Activated CD4-positive, alpha-beta T cell treated with anti-CD3 and anti-CD28 coated beads for 36 hours (primary cell): ENCODE data around the gene HES5. TPM values are rescaled to one million over a fixed set of nuclear protein-coding genes. Genes with fewer than 3 reads are reported as not detected.

Experiments used
- ATAC-seq: fragments of 200-7000 bp; cut with Tn5 transposase; one replicate; pipeline ENCODE4 v1.10.0; 2021; ENCODE audit warnings: mild to moderate bottlenecking, moderate library complexity
- CTCF ChIA-PET: fragments of 350-600 bp; sonication (Branson Sonifier 250); formaldehyde crosslinking; loops from one replicate; lab custom pipeline; 2021; ENCODE audit warnings: antibody characterized with exemption; lab: Charles Lee
- POLR2A ChIA-PET: fragments of 350-600 bp; sonication (Branson Sonifier 250); formaldehyde crosslinking; loops from one replicate; lab custom pipeline; 2021; ENCODE audit warnings: antibody characterized with exemption, inconsistent platforms; lab: Charles Lee
- DNase-seq: peaks from one replicate; pipeline ENCODE4 v3.0.0-alpha.2; 2020
- H3K27ac Mint-ChIP-seq: one replicate; pipeline ENCODE4 v1.8.0; 2021; ENCODE audit warnings: mixed read lengths
- H3K27me3 Mint-ChIP-seq: one replicate; pipeline ENCODE4 v1.8.0; 2021; ENCODE audit warnings: mixed read lengths
- H3K36me3 Mint-ChIP-seq: one replicate; pipeline ENCODE4 v1.8.0; 2021; ENCODE audit warnings: low read depth, mixed read lengths
- H3K4me1 Mint-ChIP-seq: one replicate; pipeline ENCODE4 v1.8.0; 2021; ENCODE audit warnings: mixed read lengths
- H3K4me3 Mint-ChIP-seq: one replicate; pipeline ENCODE4 v1.8.0; 2021; ENCODE audit warnings: mild to moderate bottlenecking, moderate library complexity, mixed read lengths
- H3K9me3 Mint-ChIP-seq: one replicate; pipeline ENCODE4 v1.8.0; 2021; ENCODE audit warnings: low read depth, mixed read lengths
- intact Hi-C, 2 experiments: fragments of 100-400 bp; cut with DNase I in 1 of 2; cut with micrococcal nuclease in 1 of 2; formaldehyde crosslinking; loops; one replicate each; pipeline versions ENCODE4 v1.14.2 to v1.15.1; 2022 to 2024; cut with DNase I, micrococcal nuclease
- total RNA-seq, 2 experiments: library from RNA; stranded (reverse); gene quantifications; one replicate each; pipeline ENCODE4 v1.2.3, GENCODE V29; 2021

The HES5 gene
- total RNA-seq, 2 experiments from 2014 or later, result 0.14 TPM; not detected in 1

DNA sequence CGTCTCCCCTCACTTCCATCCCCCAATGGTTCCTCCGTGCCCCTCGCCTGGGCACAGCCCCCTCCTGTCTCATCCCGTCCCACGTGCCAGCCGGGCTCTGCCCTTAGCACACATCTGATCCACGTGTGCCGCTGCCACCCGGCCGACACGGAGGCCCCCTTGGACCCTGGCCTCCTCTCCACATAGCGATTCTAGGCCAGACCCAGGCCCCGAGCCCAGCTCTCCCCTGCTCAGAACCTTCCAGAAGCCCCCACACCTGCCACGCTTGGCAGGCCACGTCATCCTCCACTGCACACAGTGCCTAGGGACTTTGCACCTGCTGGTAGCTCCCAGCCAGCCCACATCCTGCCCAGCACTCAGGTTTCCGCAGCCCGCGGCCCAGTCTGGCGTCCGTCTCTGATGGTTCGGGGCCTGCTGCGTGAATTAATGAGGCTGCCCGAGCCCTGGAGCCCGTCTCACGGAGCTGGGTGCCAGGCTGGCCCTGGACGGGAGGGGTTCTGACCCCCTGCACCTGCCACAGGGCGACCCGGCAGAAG is 33.9 kb downstream of the HES5 start:
- ChIA-PET CTCF (no interaction called here), POLR2A (no interaction called here)
- intact Hi-C loops, result no loop called here
- Mint-ChIP-seq H3K4me3 (no peak overlapping the region), H3K36me3 (no peaks in the 10 kb centered on the region), H3K27ac (no peak overlapping the region), H3K27me3 (no peaks in the 10 kb centered on the region), H3K9me3 (no peaks in the 10 kb centered on the region), H3K4me1 (peaks cover 25% of the 10 kb centered on the region)
- no peak for DNase-seq
- no peak for ATAC-seq

DNA sequence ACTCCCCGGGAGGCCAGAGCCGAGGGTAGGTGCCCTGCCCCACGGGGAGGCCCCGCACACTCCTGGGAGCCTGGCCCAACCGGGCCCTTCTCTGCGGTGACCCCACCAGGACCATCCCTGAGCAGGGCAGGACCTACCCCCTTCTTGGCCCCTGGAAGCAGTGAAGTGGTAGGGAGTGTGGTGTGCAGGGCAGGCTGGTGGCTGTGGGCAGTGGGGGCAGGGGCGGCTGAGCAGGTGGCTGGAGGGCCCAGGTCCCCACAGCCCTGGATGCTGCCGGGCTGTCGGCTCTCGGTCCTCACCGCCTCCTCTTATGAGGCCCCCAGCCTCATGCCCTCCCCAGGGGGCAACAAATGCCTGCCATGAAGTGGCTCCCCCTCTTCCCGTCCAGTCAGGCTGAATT is 34.5 kb downstream of the HES5 start:
- no peak for ATAC-seq
- no peak for DNase-seq
- Mint-ChIP-seq H3K4me1 (peaks cover 25% of the 10 kb centered on the region), H3K9me3 (no peaks in the 10 kb centered on the region), H3K27ac (no peak overlapping the region), H3K4me3 (no peak overlapping the region), H3K36me3 (no peaks in the 10 kb centered on the region), H3K27me3 (no peaks in the 10 kb centered on the region)
- intact Hi-C loops, result no loop called here
- ChIA-PET CTCF (no interaction called here), POLR2A (no interaction called here)

DNA sequence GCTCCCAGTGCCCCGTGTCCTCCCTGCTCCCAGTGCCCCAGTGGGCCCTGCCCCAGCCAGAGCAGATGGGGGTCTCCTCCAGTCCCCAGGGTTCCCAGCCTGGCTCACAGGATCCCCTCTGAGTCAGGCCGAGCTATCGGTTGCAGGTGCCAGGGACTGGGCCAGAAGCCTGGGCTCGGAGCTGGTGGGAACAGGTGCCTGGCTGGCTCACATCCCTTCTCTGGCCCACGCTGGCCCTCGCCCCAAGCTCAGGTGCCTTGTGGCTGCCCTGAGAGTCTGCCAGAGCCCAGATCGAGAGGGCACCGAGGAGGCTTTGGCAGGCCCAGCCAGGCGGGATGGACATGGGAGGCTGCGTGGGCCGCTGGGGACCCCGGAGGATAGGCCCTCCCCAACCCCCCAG is 35.0 kb downstream of the HES5 start:
- intact Hi-C loops, result no loop called here
- ChIA-PET CTCF (no interaction called here), POLR2A (no interaction called here)
- Mint-ChIP-seq H3K4me1 (peaks cover 20% of the 10 kb centered on the region), H3K9me3 (no peaks in the 10 kb centered on the region), H3K27me3 (no peaks in the 10 kb centered on the region), H3K36me3 (no peaks in the 10 kb centered on the region), H3K27ac (no peak overlapping the region), H3K4me3 (no peak overlapping the region)
- DNase-seq, result no peak
- ATAC-seq, result no peak

DNA sequence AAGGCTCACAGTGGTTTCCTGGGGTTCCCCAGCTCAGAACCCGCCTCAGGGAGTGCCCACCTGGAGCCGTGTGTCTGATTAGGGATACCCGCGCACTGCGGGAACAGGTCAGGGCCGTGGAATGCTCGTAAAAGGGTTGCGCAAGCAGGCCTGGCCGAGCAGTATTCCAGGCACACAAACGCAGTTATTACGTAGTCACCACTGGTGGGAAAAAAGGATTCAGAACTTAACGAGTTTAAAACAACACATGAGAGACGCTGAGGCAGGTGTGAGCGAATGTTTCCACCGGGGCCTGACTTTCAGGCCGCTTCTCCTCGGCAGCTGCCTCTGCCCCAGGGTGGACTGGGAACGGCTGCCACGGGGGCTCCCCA is 35.8 kb downstream of the HES5 start:
- Mint-ChIP-seq H3K4me1 (peaks cover 14% of the 10 kb centered on the region), H3K27ac (no peak overlapping the region), H3K9me3 (no peaks in the 10 kb centered on the region), H3K36me3 (no peaks in the 10 kb centered on the region), H3K4me3 (no peak overlapping the region), H3K27me3 (no peaks in the 10 kb centered on the region)
- intact Hi-C loops, result no loop called here
- ChIA-PET CTCF (interaction anchor here (0.9 kb wide), 1 partner anchor 12 kb away, joined by 3 read pairs; no protein-coding TSS in a partner anchor), POLR2A (no interaction called here)
- ATAC-seq, result no peak
- no peak for DNase-seq

DNA sequence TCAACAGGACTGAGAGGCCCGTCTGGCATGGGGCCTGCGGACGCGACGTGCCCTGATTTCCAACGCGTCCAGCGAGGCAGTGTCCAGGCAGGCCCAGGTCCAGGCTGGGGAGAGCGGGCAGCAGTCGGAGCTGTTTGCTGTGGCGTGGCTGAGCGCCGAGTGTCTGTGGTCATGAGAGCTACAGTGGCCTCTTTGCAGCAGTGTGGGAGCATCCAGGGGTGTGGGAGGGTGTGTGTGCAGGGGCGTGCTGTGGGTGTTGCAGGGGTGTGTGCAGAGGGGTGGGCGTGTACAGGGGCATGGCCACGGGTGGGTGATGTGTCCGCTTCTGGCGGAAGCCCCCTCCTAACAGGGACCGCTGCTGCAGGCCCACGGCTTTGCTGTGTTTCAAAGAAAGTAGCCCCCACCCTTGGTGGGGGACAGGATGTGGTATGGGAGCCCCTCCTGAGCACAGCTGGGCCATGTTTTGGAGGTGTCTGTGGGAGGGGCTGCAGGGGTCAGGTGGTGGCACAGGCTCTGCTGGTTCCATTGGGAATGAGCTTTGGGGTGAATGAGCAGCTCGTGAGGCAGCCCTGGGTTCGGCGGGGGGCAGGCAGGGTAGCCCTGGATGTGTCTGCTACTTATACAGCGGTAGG is 36.3 kb downstream of the HES5 start:
- H3K4me1 Mint-ChIP-seq, result peaks cover 13% of the 10 kb centered on the region
- peaks cover 4% of the 10 kb centered on the region for H3K36me3 Mint-ChIP-seq
- no peaks in the 10 kb centered on the region for H3K27me3 Mint-ChIP-seq
- H3K9me3 Mint-ChIP-seq, result peaks cover 2% of the 10 kb centered on the region
- POLR2A ChIA-PET, result no interaction called here
- ATAC-seq (no peak), DNase-seq (no peak)
- intact Hi-C loops, result no loop called here
- no peak overlapping the region for H3K27ac Mint-ChIP-seq
- H3K4me3 Mint-ChIP-seq, result no peak overlapping the region
- CTCF ChIA-PET, result interaction anchor here (0.9 kb wide), 1 partner anchor 13 kb away, joined by 3 read pairs; no protein-coding TSS in a partner anchor

DNA sequence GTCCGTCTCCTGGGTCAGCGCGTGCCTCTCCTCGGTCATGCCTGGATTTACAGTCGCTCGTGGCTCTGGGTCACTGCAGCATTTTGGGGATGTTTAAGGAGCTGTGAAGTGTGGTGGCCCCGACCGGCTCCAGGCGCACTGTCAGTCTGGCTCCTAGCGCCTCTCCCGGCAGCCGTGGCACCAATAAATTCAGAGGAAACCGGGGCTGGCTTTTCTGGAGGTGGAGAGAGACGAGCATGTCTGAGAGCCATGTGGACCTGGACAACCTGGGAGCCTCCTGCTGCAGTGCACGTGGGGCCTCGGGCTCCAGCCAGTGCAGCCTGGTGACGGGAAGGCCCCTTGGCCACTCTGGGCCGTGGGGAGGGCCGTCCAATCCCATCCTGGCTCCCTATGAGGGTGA is 36.8 kb downstream of the HES5 start:
- Mint-ChIP-seq H3K9me3 (peaks cover 7% of the 10 kb centered on the region), H3K4me1 (peaks cover 13% of the 10 kb centered on the region), H3K27me3 (no peaks in the 10 kb centered on the region), H3K36me3 (peaks cover 10% of the 10 kb centered on the region), H3K4me3 (no peak overlapping the region), H3K27ac (no peak overlapping the region)
- ATAC-seq, result no peak
- POLR2A ChIA-PET, result no interaction called here
- no peak for DNase-seq
- CTCF ChIA-PET, result no interaction called here
- intact Hi-C loops, result no loop called here

DNA sequence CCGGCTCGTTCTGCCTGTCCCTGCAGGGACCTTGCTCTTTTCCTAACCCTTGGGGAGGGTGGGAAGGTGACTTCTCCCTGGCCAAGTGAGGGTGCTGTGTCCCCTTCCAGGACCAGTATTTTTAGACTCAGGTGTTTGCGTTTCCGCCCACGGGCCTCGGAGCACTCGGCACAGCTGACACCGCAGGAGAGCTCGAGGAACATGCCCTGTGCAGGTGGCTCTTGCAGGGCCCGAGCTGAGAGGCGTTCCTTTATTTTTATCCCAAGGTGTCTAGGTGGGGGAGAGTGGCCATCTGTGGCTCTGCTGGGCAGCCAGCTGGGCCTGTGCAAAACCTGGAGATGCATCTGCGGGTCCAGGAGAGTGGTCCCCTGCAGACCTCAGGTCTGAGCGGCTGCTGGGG is 38.0 kb downstream of the HES5 start:
- POLR2A ChIA-PET, result no interaction called here
- Mint-ChIP-seq H3K9me3 (peaks cover 10% of the 10 kb centered on the region), H3K27me3 (no peaks in the 10 kb centered on the region), H3K27ac (no peak overlapping the region), H3K36me3 (peaks cover 17% of the 10 kb centered on the region), H3K4me1 (peaks cover 13% of the 10 kb centered on the region), H3K4me3 (no peak overlapping the region)
- intact Hi-C loops, result no loop called here
- DNase-seq (no peak), ATAC-seq (no peak)
- CTCF ChIA-PET, result no interaction called here

DNA sequence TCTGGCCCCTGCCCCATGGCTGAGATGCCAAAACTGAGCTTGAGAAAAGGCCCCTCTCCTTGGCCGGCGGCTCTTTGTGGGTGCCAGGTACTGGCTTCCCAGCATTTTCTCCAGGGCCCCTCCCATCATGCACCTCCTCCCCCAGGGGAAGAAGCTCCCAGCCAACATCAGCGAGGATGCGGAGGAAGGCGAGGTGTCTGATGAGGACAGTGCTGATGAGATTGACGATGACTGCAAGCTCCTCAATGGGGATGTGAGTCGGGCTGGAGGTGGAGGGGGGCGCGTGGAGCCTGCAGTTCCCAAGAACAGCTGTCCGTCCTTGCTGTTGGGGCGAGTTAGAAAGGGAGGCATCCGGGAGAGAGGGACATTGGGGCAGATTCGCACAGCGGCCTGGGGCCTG is 40.4 kb downstream of the HES5 start:
- Mint-ChIP-seq H3K4me1 (peaks cover 13% of the 10 kb centered on the region), H3K4me3 (no peak overlapping the region), H3K27me3 (no peaks in the 10 kb centered on the region), H3K36me3 (peaks cover 17% of the 10 kb centered on the region), H3K27ac (no peak overlapping the region), H3K9me3 (peaks cover 10% of the 10 kb centered on the region)
- no peak for DNase-seq
- POLR2A ChIA-PET, result no interaction called here
- intact Hi-C loops, result no loop called here
- CTCF ChIA-PET, result interaction anchor here (1.0 kb wide), 1 partner anchor 41 kb away, joined by 4 read pairs; the partner anchor contains the start of gene HES5
- no peak for ATAC-seq

DNA sequence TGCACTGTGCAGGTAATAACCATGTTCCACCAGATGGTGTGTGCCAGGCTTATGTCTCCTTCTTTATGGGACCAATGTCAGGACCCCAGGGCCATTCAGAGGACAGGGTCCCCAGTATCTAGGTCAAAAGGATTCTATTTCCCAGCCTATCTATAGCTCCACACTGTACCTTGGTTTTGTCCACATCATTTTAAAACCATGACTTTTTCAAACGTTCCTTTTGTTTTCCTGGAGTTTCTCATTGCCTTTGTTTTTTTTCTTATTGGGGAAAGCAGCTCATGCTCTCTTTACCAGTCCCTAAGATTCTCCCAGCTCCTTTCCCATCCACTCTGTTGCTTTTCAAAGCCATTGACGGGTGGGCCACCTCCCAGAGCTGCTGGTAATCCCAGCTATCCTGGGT is 41.4 kb downstream of the HES5 start:
- Mint-ChIP-seq H3K4me3 (no peak overlapping the region), H3K4me1 (peaks cover 6% of the 10 kb centered on the region), H3K27ac (no peak overlapping the region), H3K9me3 (peaks cover 10% of the 10 kb centered on the region), H3K36me3 (peaks cover 17% of the 10 kb centered on the region), H3K27me3 (no peaks in the 10 kb centered on the region)
- intact Hi-C loops, result no loop called here
- DNase-seq (no peak), ATAC-seq (no peak)
- ChIA-PET CTCF (interaction anchor here (0.6 to 1.0 kb wide), 3 partner anchors 38 to 96 kb away, joined by 3 to 5 read pairs (median 4); partner anchors contain the start of genes HES5 and PANK4), POLR2A (no interaction called here)

DNA sequence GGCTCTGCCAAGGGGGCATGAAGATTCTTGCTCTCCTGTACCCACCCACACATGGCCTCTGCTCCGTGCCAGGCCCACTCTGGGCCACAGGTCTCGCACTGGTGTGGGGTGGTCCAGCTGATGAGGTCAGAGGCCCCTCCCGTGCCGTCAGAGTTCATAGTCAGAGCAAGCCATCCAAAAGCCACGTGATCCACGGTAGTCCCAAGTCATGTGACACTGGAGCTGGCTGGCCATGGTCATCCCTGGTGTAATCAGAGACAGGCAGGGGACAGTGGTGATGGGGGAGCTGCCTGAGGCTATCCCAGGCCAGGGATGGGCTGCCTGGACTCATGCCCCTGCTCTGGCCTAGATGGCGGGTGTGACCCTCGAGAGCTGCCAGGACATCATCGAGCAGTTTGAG is 43.5 kb downstream of the HES5 start:
- Mint-ChIP-seq H3K27ac (no peak overlapping the region), H3K36me3 (peaks cover 17% of the 10 kb centered on the region), H3K9me3 (peaks cover 10% of the 10 kb centered on the region), H3K27me3 (no peaks in the 10 kb centered on the region), H3K4me1 (no peaks in the 10 kb centered on the region), H3K4me3 (no peak overlapping the region)
- no peak for ATAC-seq
- ChIA-PET POLR2A (no interaction called here), CTCF (no interaction called here)
- DNase-seq, result no peak
- intact Hi-C loops, result no loop called here

DNA sequence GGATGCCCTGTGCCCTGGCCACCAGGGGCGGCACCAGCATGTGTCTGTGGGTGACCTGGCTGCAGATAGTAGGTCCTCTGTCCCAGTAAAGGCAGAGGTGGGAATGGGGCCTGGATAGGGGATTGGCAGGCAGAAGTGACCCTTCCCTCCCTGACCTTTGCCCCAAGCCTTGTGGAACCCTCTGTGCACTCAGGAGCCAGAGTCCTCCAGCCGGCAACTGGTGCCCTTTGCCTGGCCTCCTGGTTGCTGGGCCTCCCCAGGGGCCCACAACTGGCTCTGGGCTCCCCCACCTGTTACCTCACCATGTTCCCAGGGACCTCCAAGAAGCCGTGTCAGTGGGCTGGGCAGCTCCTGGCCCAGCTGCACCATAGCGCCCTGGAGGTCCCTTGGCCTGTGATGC is 44.0 kb downstream of the HES5 start:
- CTCF ChIA-PET, result no interaction called here
- no peak for ATAC-seq

DNA sequence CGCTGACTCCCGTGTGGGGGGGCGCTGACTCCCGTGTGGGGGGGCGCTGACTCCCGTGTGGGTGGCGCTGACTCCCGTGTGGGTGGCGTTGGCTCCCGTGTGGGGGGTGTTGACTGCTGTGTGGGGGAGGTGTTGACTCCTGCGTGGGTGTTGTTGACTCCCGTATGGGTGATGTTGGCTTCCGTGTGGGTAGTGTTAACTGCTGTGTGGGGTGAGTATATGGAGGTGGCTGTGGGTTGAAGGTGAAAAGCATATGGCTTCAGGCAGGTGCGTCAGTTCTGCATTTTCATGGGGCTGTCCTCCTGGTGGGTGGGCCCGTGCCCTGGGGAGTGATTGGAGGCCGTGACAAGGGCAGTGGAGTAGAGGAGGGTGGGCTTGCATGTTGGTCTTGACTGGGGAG is 46.1 kb downstream of the HES5 start:
- no peak overlapping the region for H3K27ac Mint-ChIP-seq

More for the DNA sequence above, 44.0 kb downstream of the HES5 start:
- Mint-ChIP-seq H3K4me3 (no peak overlapping the region), H3K36me3 (peaks cover 17% of the 10 kb centered on the region), H3K9me3 (peaks cover 10% of the 10 kb centered on the region), H3K4me1 (no peaks in the 10 kb centered on the region), H3K27me3 (no peaks in the 10 kb centered on the region), H3K27ac (no peak overlapping the region)
- DNase-seq, result no peak
- intact Hi-C loops, result no loop called here
- POLR2A ChIA-PET, result no interaction called here

More for the DNA sequence above, 46.1 kb downstream of the HES5 start:
- Mint-ChIP-seq H3K27me3 (no peaks in the 10 kb centered on the region), H3K4me3 (no peak overlapping the region), H3K4me1 (no peaks in the 10 kb centered on the region), H3K9me3 (peaks cover 9% of the 10 kb centered on the region), H3K36me3 (peaks cover 15% of the 10 kb centered on the region)
- ChIA-PET POLR2A (no interaction called here), CTCF (no interaction called here)
- DNase-seq (no peak), ATAC-seq (no peak)
- intact Hi-C loops, result no loop called here
